ENCODE data around the gene PRICKLE4. TPM values are rescaled to one million over a fixed set of nuclear protein-coding genes. Genes with fewer than 3 reads are reported as not detected.

PRICKLE4 gene
- total and polyA plus RNA-seq, 2 of the 13 experiments (the other 11 are each of a cell fraction or from before 2014, with no cell fraction given), result 0.92 to 1.2 TPM

- TF ChIP-seq CREB1 (IDR thresholded peaks at IDR 0.05) (no peak), CREB1 (CRISPR knock-in tag; IDR thresholded peaks at IDR 0.05) (no peak), NFIB (CRISPR knock-in tag; IDR thresholded peaks at IDR 0.05; ENCODE audit: borderline replicate concordance) (no peak), ZNF878 (CRISPR knock-in tag; IDR thresholded peaks at IDR 0.05) (no peak; the same call in 1 of the 2 replicates), ZNF775 (CRISPR knock-in tag; IDR thresholded peaks at IDR 0.05; ENCODE audit: borderline replicate concordance) (no peak), ZNF354B (CRISPR knock-in tag; IDR thresholded peaks at IDR 0.05) (no peak), TEF (CRISPR knock-in tag; IDR thresholded peaks at IDR 0.05) (no peak), BRF2 (CRISPR knock-in tag; IDR thresholded peaks at IDR 0.05) (no peak), MXD3 (CRISPR knock-in tag; IDR thresholded peaks at IDR 0.05) (0 out of 2 replicates have a peak, but pooled peaks have one; percentile 48), ZNF691 (CRISPR knock-in tag; IDR thresholded peaks at IDR 0.05; ENCODE audit: borderline replicate concordance, low read depth) (no peak), ZNF597 (CRISPR knock-in tag; IDR thresholded peaks at IDR 0.05) (no peak), EP300 (IDR thresholded peaks at IDR 0.05; ENCODE audit: low read depth in 2 of 2, low read length in 2 of 2) (no peak), EP300 (CRISPR knock-in tag; IDR thresholded peaks at IDR 0.05; ENCODE audit: borderline replicate concordance) (no peak), ZNF17 (CRISPR knock-in tag; IDR thresholded peaks at IDR 0.05) (no peak), RXRA (CRISPR knock-in tag; IDR thresholded peaks at IDR 0.05) (peak; percentile 50; the same call in 1 of the 2 replicates), CENPX (CRISPR knock-in tag; IDR thresholded peaks at IDR 0.05) (no peak), ZNF10 (CRISPR knock-in tag; IDR thresholded peaks at IDR 0.05; ENCODE audit: borderline replicate concordance, low read depth) (no peak), ZNF274 (CRISPR knock-in tag; IDR thresholded peaks at IDR 0.05) (no peak; the same call in 1 of the 2 replicates), ZNF329 (CRISPR knock-in tag; IDR thresholded peaks at IDR 0.05; ENCODE audit: low read depth) (peak; percentile 35; the same call in 1 of the 2 replicates), HINFP (CRISPR knock-in tag; IDR thresholded peaks at IDR 0.05; ENCODE audit: low read depth) (no peak; the same call in 1 of the 2 replicates), NPAS2 (CRISPR knock-in tag; IDR thresholded peaks at IDR 0.05; ENCODE audit: borderline replicate concordance) (no peak), CCDC6 (CRISPR knock-in tag; IDR thresholded peaks at IDR 0.05) (peak; percentile 19; the same call in 1 of the 2 replicates), PPARG (CRISPR knock-in tag; conservative IDR thresholded peaks at IDR 0.05) (no peak)
Observed at GRCh38 chr6:41733707-41734665, 46.6 kb upstream of the PRICKLE4 start (continued).

Measured in HepG2 (cell line).